Smooth muscle cell of the umbilical artery (primary cell): Measurements from ENCODE around the gene PTF1A. TPM values are rescaled to one million over a fixed set of nuclear protein-coding genes. Genes with fewer than 3 reads are reported as not detected.

Experiments used
- total RNA-seq: library from RNA; depleted of rRNA; stranded (reverse); fragments of >200 nt; gene quantifications from 2 replicates; pipeline ENCODE4 v1.2.3, GENCODE V29; 2014

Gene PTF1A, protein sequence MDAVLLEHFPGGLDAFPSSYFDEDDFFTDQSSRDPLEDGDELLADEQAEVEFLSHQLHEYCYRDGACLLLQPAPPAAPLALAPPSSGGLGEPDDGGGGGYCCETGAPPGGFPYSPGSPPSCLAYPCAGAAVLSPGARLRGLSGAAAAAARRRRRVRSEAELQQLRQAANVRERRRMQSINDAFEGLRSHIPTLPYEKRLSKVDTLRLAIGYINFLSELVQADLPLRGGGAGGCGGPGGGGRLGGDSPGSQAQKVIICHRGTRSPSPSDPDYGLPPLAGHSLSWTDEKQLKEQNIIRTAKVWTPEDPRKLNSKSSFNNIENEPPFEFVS
- total RNA-seq = not detected in 2 replicates

DNA sequence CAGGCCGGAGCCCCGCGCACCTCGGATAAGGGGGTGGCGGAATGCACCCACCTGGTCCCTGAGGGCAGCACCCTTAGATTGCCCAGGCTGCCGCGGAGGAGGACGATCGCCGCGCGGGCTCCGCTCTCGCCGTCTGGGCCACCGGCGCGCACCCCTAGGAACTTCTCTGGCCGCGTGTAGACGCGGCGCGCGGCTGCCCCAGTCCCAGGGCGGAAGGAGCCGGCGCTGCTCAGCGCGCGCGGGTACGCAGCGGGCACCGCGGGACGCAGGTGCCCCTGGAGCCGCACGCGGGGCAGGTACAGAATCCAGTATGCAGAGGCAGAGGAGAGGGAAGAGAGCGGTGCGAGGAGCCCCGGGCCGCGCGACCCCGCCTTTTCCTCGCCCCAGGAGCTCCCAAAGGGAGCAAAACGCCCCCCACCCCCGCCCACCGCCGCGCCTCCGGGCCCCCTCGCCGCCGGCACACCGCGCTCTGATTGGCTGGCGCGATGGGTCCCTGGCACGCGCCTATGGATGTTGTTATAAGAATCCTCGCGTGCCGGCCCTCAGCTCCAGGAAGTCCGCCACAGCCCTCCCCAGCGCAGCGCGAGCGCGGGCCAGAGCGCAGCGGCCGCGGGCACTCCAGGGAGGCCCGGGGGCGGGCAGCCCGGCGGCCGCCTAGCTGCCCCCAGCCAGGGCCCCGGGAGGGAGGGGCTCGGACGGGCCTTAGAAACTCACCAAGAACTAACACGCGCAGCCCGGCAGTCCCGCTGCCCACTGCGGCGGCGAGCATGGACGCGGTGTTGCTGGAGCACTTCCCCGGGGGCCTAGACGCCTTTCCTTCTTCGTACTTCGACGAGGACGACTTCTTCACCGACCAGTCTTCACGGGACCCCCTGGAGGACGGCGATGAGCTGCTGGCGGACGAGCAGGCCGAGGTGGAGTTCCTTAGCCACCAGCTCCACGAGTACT is at the start of gene PTF1A:
Gene PTF1A, plus strand, starts transcription at position 549 of the 948 bp plus-strand sequence. Its CDS starts 219 bp downstream, at position 768.

Other genes starting within 250 kb of the PTF1A start
- gene MSRB2, start 96.7 kb upstream of the PTF1A start, total RNA-seq = 16.9 and 24.3 TPM in 2 replicates
- gene C10orf67, start 152.5 kb downstream of the PTF1A start, total RNA-seq = 0.18 TPM in 1 of 2 replicates, not detected in the other
- gene OTUD1, start 246.8 kb downstream of the PTF1A start, total RNA-seq = 2.4 and 4.8 TPM in 2 replicates